ENCODE results near the gene MYH1.

GRCh38 chr17:10521949-10522348 is 3.6 kb upstream of the MYH1 start:
- no peak for TF ChIP-seq CTCF (IDR thresholded peaks at IDR 0.05; ENCODE audit: insufficient read depth, low read length, poor library complexity, severe bottlenecking)
- no peak for TF ChIP-seq EZH2phosphoT487 (conservative IDR thresholded peaks at IDR 0.05; ENCODE audit: low read length)
